Activated T-helper 2 cell treated with anti-CD3 and anti-CD28 coated beads, Interferon-gamma antibody, Interleukin-2, Interleukin-4, amounts not matched to agents 10 μg/mL and 5 μg/mL and 100 μg/mL, durations not matched to agents 14 hours and 24 hours and 36 hours (primary cell): ENCODE data around the gene SSU72. TPM values are rescaled to one million over a fixed set of nuclear protein-coding genes. Genes with fewer than 3 reads are reported as not detected.
"Not testable (repeated sequence)": the region's sequence is repeated elsewhere in the genome, so short reads cannot be mapped to it uniquely, and the experiment has no call there.

Experiments used
- DNase-seq: peaks from one replicate; pipeline ENCODE4 v3.0.0; 2021; ENCODE audit warnings: low spot score
- H3K27ac Mint-ChIP-seq: one replicate; pipeline ENCODE4 v1.8.0; 2021; ENCODE audit warnings: mixed read lengths
- H3K27me3 Mint-ChIP-seq: one replicate; pipeline ENCODE4 v1.8.0; 2021; ENCODE audit warnings: low read depth, mixed read lengths
- H3K36me3 Mint-ChIP-seq: one replicate; pipeline ENCODE4 v1.8.0; 2021; ENCODE audit warnings: low read depth, mixed read lengths
- H3K4me1 Mint-ChIP-seq: one replicate; pipeline ENCODE4 v1.8.0; 2021; ENCODE audit warnings: low read depth, mixed read lengths
- H3K4me3 Mint-ChIP-seq: one replicate; pipeline ENCODE4 v1.8.0; 2021; ENCODE audit warnings: low read depth, mild to moderate bottlenecking, moderate library complexity, mixed read lengths
- H3K9me3 Mint-ChIP-seq: one replicate; pipeline ENCODE4 v1.8.0; 2021; ENCODE audit warnings: mixed read lengths
- intact Hi-C: fragments of 100-400 bp; cut with micrococcal nuclease; formaldehyde crosslinking; loops from one replicate; pipeline ENCODE4 v1.15.1; 2023
- total RNA-seq: library from RNA; stranded (reverse); gene quantifications from 2 replicates; pipeline ENCODE4 v1.2.3, GENCODE V29; 2022

Gene SSU72
- total RNA-seq, 1 donor from 2014 or later: 123 TPM

DNA sequence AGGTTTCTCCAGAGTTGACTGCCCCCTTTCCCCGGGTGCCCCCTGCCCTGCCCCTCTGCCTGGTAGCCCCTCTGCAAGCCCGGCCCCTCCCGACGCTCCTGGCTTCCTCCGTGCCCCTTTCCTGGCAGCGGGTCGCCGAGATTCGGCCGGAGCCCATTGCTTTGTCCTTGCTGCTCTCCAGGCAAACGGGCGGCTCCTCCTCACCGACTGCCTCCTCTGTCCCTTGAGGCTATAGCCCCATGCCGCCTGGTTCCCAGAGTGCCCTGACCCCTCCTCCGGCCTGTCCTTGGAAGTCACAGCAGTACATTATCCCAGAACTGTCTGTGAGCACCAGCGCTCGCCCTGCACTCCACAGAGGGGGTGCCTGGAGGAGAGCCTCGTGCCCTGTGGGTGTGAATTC lies 61.0 kb downstream of the SSU72 start:
- intact Hi-C loops, H3K27me3 Mint-ChIP-seq, H3K4me1 Mint-ChIP-seq, H3K27ac Mint-ChIP-seq, H3K9me3 Mint-ChIP-seq, DNase-seq: not testable (repeated sequence)
- H3K4me3 Mint-ChIP-seq: peak overlapping the region; percentile 75
- H3K36me3 Mint-ChIP-seq: peaks cover 16% of the 10 kb centered on the region

DNA sequence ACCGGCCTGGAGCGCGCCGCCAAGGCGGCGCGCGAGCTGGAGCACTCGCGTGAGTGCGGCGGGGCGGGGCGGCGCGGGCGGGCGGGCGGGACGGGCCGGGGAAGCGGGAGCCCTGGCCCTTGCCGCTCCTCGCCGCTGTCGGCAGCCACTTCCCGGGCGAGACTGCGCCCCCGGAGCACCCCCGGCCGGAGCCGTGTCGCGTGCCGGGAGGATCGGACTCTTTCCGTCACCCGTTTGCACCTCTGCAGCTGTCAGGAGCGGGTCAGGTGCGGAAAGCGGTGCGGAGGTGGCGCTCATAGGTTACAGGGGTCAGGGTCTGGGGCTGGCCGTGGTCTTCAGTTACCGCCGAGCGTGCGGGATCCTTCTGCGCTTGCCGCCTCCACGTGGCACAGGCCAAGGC lies 62.2 kb downstream of the SSU72 start:
- not testable (repeated sequence) for H3K9me3 Mint-ChIP-seq, H3K4me1 Mint-ChIP-seq

DNA sequence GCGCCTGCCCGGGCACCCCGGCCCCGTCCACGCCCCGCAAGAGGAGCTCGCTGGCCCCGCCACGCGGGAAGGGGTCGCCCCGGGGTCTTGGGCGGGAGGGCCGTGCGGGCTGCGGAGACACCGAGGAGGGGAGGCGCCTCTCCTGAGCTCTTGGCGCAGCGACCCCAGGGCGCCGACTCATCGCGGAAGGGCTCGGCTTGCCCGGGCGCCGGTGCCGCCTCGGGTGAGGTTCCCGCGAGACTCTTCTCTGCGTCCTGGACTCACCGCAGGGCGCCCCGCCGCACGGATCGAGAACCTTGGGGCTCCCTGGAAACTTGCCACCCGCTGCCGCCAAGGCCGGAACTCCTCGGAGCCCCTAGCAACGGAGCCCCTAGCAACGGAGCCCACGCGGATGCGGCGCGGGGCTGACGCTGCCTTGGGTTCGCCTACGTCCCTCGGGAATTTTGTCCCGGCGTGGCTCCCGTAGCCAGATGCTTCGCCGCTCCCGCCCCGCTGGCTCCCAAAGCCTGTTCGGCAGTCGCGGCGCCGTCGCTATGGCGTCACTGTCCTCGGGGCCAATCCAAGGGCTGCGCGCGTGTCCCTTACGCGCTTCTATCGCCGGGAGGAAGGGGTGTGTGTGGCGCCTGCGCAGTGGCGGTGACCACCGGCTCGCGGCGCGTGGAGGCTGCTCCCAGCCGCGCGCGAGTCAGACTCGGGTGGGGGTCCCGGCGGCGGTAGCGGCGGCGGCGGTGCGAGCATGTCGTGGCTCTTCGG lies 63.0 kb downstream of the SSU72 start, which contains the start of gene ATAD3A:
Gene ATAD3A, plus strand, starts transcription at position 630 of the 753 bp plus-strand sequence. Its CDS starts 107 bp downstream, at position 737.
- peak; percentile 94 for DNase-seq
- H3K4me3 Mint-ChIP-seq: peak within 1 kb of the TSS; percentile 87
- peaks cover 11% of the 10 kb centered on the region for H3K4me1 Mint-ChIP-seq
- H3K9me3 Mint-ChIP-seq: no peaks in the 10 kb centered on the region
- no peaks in the 10 kb centered on the region for H3K27me3 Mint-ChIP-seq
- peaks cover 6% of the 10 kb centered on the region for H3K36me3 Mint-ChIP-seq
- peak within 1 kb of the TSS; percentile 88 for H3K27ac Mint-ChIP-seq
- intact Hi-C loops: loop anchor here (1.0 kb wide), 1 partner anchor 40 kb away; the partner anchor contains the start of gene ATAD3B

More for the DNA sequence above, 62.2 kb downstream of the SSU72 start:
- H3K27ac Mint-ChIP-seq, H3K36me3 Mint-ChIP-seq, intact Hi-C loops, H3K27me3 Mint-ChIP-seq: not testable (repeated sequence)
- DNase-seq: peak; percentile 31
- peak overlapping the region; percentile 73 for H3K4me3 Mint-ChIP-seq

DNA sequence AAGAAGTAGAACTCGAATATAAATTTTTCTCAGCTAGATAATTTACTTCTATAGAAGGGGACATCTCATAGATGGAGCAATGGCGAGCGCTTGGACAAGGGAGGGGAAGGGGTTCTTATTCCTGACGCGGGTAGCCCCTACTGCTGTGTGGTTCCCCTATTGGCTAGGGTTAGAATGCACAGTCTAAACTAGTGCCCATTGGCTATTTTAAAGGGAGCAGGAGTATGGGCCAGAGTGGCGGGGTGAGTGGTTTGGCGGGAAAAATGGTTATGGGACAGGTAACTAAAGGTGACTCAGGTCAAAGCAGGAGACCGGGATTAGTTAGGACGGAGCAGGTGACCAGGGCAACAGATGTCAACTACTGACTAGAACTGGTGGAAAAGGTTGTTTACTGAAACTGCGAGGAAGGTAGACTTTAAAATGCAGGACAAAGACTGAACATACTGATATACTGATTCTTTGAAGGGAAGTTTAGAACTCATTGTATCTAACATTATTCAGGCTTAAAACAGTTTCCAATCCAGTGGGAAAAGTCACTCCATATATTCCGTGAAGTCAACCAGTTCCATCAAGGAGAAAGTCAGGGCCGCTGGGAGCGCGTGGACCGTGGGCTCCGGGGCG lies 63.6 kb downstream of the SSU72 start:
- intact Hi-C loops: loop anchor here (1.0 kb wide), 1 partner anchor 40 kb away; the partner anchor contains the start of gene ATAD3B
- Mint-ChIP-seq H3K27me3 (no peaks in the 10 kb centered on the region), H3K36me3 (peaks cover 6% of the 10 kb centered on the region), H3K4me3 (peak overlapping the region; percentile 87), H3K9me3 (no peaks in the 10 kb centered on the region), H3K27ac (peak overlapping the region; percentile 88), H3K4me1 (peaks cover 11% of the 10 kb centered on the region)
- peak; percentile 13 for DNase-seq

DNA sequence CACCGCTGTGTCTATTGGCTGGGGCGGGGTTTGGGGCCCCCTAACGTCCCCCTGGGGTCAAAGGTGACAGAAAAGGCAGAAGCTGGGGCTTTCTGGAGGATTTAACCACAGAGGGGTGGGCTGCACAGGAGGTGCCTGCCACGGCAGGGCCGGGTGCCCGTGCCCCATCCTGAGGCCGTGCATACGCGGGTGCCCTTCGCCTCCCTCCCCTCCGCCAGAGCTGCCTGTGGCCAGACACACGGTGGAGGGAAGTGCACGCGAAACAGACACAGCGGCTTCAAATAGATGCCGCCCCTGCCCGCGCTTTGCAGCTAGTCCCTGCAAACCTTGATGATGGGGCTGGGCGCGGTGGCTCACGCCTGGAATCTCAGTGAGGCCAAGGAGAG lies 65.2 kb downstream of the SSU72 start:
- H3K9me3 Mint-ChIP-seq, H3K36me3 Mint-ChIP-seq, H3K27ac Mint-ChIP-seq, H3K27me3 Mint-ChIP-seq, DNase-seq, H3K4me3 Mint-ChIP-seq, intact Hi-C loops: not testable (repeated sequence)
- H3K4me1 Mint-ChIP-seq: peaks cover 21% of the 10 kb centered on the region

DNA sequence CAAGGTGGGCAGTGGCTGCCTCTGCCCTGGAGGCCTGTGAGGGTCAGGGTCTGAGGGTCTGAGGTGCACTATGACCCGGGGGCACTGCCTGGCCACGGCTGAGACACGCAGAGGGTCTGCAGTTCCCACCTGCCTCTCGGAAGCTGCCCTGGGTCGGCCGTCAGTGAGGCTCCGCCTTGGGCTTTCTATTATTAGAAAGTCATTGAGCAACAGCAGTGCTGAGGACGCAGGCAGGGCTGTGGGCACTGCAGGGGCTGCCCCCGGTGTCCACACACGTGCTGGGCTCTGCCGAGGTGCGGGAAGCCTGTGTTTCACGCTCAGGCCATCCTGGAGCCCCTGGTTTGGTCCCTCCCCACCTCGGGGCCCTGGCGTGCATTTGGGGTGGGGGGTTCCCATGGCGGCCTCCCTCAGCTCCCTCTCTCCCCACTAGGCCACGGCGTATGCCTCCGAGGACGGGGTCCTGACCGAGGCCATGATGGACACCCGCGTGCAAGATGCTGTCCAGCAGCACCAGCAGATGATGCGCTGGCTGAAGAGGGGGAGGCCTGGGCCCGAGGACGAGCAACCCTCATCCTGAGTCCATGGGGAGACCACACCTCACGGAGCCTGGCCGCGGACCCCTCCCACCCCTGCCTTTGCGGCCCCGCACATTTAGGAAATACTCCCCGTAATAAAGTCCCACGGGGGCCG lies 65.7 kb downstream of the SSU72 start:
- H3K27ac Mint-ChIP-seq, H3K27me3 Mint-ChIP-seq, intact Hi-C loops, H3K9me3 Mint-ChIP-seq, DNase-seq, H3K36me3 Mint-ChIP-seq, H3K4me3 Mint-ChIP-seq: not testable (repeated sequence)
- H3K4me1 Mint-ChIP-seq: peaks cover 21% of the 10 kb centered on the region

DNA sequence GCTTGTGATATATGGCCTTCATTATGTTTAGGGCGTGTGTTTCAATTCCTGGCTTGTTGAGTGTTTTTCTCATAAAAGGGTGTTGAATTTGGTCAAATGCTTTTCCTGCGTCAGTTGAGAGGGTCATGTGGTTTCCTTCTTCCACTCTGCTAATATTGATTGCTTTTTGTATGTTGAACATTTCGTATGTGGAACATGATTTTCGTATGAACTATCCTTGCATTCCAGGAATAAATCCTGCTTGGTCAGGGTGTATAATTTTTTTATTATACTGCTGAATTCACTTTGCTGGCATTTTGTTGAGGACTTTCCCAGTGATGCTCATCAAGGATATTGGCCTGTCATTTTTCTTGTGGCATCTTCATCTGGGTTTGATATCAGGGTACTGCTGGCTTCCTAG lies 67.4 kb downstream of the SSU72 start:
- no peaks in the 10 kb centered on the region for H3K9me3 Mint-ChIP-seq
- intact Hi-C loops: no loop called here
- H3K36me3 Mint-ChIP-seq: no peaks in the 10 kb centered on the region
- no peak overlapping the region for H3K4me3 Mint-ChIP-seq
- no peaks in the 10 kb centered on the region for H3K27me3 Mint-ChIP-seq
- DNase-seq: no peak
- H3K4me1 Mint-ChIP-seq: peaks cover 19% of the 10 kb centered on the region
- no peak overlapping the region for H3K27ac Mint-ChIP-seq

DNA sequence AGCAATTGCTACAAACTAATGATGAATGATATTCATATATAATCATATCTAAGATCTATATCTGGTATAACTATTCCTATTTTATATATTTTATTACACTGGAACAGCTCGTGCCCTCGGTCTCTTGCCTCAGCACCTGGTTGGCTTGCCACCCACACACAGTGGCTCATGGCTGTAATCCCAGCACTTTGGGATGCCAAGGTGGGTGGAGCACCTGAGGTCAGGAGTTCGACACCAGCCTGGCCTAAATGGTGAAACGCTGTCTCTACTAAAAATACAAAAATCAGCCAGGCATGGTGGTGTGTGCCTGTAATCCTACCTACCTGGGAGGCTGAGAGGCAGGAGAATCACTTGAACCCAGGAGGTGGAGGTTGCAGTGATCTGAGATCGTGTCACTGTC lies 68.9 kb downstream of the SSU72 start:
- H3K9me3 Mint-ChIP-seq, H3K36me3 Mint-ChIP-seq, DNase-seq, intact Hi-C loops, H3K27me3 Mint-ChIP-seq, H3K4me3 Mint-ChIP-seq: not testable (repeated sequence)
- Mint-ChIP-seq H3K4me1 (peaks cover 15% of the 10 kb centered on the region), H3K27ac (peak overlapping the region; percentile 95)

DNA sequence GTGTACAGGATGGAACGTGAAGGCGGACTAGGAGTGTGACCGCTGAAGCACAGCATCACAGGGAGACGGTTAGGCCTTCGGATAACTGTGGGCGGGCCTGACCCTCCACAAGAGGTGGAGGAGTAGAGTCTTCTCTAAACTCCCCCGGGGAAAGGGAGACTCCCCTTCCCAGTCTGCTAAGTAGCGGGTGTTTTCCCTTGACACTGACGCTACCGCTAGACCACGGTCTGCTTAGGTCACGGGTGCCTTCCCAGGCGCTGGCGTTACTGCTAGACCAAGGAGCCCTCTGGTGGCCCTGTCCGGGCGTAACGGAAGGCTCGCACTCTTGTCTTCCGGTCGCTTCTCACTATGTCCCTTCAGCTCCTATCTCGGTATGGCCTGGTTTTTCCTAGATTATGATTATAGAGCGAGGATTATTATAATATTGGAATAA lies 69.3 kb downstream of the SSU72 start:
- H3K27me3 Mint-ChIP-seq, H3K36me3 Mint-ChIP-seq, H3K9me3 Mint-ChIP-seq, DNase-seq, intact Hi-C loops: not testable (repeated sequence)
- Mint-ChIP-seq H3K4me3 (peak overlapping the region; percentile 64), H3K4me1 (peaks cover 13% of the 10 kb centered on the region), H3K27ac (peak overlapping the region; percentile 95)

DNA sequence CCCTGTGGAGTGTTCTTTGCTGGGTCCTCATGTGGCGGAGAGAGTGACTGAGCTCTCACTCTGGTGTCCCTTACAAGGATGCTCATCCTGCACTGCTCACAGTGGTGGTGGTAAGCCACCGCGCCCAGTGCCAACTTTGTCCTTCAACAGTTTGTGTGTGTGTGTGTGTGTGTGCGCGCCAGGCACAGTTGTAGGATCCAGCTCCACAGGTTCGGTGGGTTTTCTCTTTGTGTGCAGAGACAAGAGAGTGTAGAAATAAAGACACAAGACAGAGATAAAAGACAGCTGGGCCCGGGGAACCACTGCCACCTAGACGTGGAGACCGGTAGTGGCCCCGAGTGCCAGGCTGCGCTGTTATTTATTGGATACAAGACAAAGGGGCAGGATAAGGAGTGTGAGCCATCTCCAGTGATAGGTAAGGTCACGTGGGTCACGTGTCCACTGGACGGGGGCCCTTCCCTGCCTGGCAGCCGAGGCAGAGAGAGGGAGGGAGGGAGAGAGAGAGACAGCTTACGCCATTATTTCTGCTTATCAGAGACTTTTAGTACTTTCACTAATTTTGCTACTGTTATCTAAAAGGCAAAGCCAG lies 69.8 kb downstream of the SSU72 start:
- H3K36me3 Mint-ChIP-seq, intact Hi-C loops, H3K9me3 Mint-ChIP-seq, H3K27me3 Mint-ChIP-seq: not testable (repeated sequence)
- peak overlapping the region; percentile 64 for H3K4me3 Mint-ChIP-seq
- DNase-seq: peak; percentile 72
- H3K4me1 Mint-ChIP-seq: peaks cover 13% of the 10 kb centered on the region
- H3K27ac Mint-ChIP-seq: peak overlapping the region; percentile 95

DNA sequence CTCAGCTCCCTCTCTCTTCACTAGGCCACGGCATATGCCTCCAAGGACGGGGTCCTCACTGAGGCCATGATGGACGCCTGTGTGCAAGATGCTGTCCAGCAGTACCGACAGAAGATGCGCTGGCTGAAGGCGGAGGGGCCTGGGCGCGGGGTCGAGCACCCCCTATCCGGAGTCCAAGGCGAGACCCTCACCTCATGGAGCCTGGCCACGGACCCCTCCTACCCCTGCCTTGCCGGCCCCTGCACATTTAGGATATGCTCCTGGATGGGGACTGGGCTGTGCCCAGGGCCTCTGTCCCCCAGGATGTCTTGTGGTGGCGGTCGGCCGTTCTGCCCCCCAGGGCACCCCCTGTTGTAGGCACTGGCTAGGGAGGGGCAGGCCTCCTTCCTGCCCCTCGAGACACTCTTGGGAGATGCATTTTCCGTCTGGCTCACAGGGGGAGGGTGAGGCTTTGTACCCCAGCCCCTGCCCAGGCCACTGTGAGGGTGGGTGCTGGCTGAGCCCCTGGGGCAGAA lies 79.1 kb downstream of the SSU72 start:
- H3K4me3 Mint-ChIP-seq, H3K27ac Mint-ChIP-seq, H3K27me3 Mint-ChIP-seq, H3K4me1 Mint-ChIP-seq, H3K9me3 Mint-ChIP-seq, DNase-seq, intact Hi-C loops: not testable (repeated sequence)
- H3K36me3 Mint-ChIP-seq: peaks cover 37% of the 10 kb centered on the region

DNA sequence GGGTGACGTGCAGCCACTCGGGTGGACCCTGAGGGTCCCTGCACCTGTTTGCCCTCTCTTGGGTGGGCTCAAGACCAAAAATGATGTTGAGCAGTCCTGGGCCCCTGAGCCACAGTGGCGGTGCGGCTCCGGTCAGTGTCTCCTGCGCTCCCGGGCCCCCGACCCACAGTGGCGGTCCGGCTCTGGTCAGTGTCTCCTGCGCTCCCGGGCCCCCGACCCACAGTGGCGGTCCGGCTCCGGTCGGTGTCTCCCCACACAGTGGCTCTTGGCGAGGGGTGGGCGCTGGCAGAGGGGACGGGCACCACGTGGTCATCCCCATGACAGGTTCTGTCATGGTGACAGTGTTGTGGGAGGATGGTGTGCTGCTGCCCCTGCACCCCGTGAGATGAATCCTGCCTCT lies 80.4 kb downstream of the SSU72 start:
- H3K9me3 Mint-ChIP-seq, intact Hi-C loops, H3K27me3 Mint-ChIP-seq, H3K4me3 Mint-ChIP-seq, DNase-seq, H3K27ac Mint-ChIP-seq, H3K4me1 Mint-ChIP-seq: not testable (repeated sequence)
- peaks cover 49% of the 10 kb centered on the region for H3K36me3 Mint-ChIP-seq
